Measurements from ENCODE around the gene MCM3AP.

The MCM3AP gene

DNA sequence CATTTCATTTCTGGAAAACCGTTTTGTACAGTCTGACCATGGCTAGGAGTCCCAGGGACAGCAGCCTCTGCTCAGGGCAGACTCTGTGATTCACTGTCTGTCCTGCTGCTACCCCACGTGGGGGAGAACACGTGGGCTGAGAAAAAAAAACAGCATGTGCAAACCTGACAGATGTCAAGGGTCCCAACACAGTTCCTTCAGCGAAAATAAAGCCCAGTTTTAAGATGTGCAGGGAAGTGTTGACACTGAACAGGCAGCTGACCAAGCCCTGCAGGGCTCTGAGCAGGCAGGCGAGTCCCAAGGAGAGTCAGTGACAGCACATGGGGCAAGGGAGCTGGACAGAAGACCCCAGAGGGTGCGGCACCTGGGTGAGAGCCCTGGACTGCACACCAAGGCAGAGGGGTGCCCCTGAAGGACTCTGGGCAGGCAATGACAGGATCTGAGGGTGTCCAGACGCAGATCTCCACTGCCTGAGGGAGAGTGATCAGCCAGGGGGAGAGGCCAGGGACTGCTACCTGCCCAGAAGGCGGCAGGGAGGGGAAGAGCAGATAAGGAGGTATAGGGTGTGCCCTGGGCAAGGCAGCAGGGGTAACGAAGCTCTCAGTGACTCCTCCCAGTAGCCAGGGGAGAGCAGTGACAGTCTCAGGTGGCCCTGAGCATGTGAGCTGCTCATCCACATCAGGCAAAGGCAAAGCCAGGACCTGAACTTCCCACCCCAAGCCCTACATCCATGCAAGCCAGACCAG, 96.0 kb downstream of the MCM3AP start:
- DNase-seq (ENCODE audit: insufficient read length, low spot score) (no peak), FAIRE-seq (no peak)

DNA sequence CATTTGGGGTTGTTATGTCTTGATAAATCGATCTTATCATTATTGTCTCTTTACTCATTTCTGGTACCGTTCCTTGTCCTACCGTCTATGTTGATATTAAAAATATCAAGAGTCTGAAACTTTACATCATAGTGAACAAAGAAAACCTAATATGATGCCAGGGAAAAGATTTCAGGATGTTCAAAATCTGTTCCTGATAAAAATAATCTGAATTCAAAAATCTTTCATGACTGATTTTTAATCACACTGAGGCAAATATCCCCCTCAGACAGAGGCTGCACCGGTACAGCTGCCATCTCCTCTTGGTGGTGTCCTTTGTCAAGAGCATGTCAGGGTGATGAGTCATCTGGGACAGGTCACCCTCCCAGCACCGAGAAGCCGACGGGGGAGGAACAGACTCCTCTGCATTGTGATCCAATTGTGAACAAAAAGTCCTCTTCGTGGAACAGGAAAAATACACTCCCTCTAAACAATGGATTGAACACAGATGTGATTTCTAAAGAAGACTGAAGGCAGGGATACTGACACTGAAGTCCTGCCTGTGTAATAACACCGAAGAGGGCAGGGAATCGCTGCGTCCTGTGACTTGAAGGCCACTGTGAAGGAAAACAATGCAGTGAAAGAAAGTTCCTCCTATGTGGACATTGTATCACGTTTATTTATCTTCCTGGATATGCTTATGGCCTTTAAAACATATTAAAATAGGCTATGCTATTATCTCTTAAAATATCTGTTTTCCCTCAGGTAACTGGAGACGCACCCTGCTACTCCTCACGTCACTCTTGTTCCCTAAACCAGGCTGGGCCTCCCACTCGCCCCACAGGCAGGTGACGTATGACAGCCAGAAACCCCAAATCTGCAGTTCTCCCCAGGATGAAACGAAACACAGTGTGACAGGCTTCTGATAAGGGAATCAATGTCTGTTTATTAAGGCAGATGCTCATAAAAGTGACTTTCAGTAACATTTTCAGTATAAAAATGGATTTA, 96.9 kb downstream of the MCM3AP start:
- no peak for FAIRE-seq
- DNase-seq (ENCODE audit: insufficient read length, low spot score), result no peak

DNA sequence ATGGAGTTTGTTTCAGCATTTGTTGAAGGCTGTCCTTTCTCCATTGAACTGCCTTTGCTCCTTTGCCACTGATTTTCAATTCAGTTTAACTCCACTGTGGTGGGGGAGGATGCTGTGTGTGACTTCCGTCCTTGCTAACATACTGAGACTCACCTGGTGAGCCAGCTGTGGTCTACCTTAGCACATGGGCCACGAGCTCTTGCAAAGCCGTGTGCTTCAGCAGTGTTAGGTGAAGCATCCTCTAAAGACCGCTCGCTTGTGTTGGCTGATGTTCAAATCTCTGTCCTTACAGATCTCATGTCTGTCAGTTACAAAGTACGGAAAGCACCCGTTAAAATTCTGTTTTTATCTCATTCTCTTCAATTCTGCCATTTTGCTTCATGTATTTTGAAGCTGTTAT, 97.6 kb downstream of the MCM3AP start:
- FAIRE-seq, result no peak
- no peak for DNase-seq (ENCODE audit: insufficient read length, low spot score)

DNA sequence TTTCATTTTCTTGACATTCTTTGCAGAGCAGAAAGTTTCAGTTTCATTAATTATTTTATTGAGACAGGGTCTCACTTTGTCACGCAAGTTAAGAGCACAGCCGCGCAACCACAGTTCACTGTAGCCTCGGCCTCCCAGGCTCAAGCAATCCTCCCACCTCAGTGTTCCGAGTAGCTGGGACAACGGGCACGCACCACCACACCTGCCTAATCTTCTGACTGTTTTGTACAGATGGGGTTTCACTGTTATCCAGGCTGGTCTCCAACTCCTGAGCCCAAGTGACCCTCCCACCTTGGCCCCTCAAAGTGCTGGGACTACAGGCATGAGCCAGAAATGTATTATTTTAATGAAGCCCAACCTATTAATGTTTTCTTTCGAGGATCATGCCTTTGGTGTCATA, 98.2 kb downstream of the MCM3AP start:
- DNase-seq (ENCODE audit: insufficient read length, low spot score), result no peak
- FAIRE-seq, result no peak

DNA sequence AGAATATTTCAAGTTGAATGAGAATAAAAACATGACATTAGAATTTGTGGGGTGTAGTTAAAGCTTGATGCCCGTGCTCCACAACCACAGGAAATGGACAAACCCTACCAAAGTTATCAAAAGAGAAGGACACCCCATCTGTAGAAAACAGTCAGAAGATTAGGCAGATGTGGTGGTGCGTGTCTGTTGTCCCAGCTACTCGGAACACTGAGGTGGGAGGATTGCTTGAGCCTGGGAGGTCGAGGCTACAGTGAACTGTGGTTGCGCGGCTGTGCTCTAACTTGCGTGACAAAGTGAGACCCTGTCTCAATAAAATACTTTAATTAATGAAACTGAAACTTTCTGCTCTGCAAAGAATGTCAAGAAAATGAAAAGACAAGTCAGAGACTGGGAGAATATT, 99.7 kb downstream of the MCM3AP start:
- no peak for DNase-seq (ENCODE audit: insufficient read length, low spot score)
- FAIRE-seq, result no peak

Data from GM19239 (cell line).